ENCODE results near the gene SYNGR1. TPM values are rescaled to one million over a fixed set of nuclear protein-coding genes. Genes with fewer than 3 reads are reported as not detected.

Gene SYNGR1
- total and polyA plus RNA-seq, 12 donors = 29.8 to 85.8 (median 41.6) TPM

GRCh38 chr22:39396797-39397195 is 47.0 kb downstream of the SYNGR1 start:
- no peaks in the 10 kb centered on the region for H3K27me3 ChIP-seq
- intact Hi-C loops (cut with DNase I) = loop anchor here in 1 of 10 donors (5.0 kb wide), 1 partner anchor 121 kb away; no protein-coding TSS in a partner anchor
- H3K36me3 ChIP-seq = peaks cover 0 to 7% (median 0%) of the 10 kb centered on the region in 9 donors
- ATAC-seq = no peak
- DNase-seq = no peak
- no peaks in the 10 kb centered on the region for H3K9me3 ChIP-seq
- H3K4me3 ChIP-seq = no peak overlapping the region
- no peak overlapping the region for H3K27ac ChIP-seq
- WGBS, 2 donors = 77% methylated on average over 3 of the region's 3 CpGs
- no peak for TF ChIP-seq CTCF (IDR thresholded peaks at IDR 0.05)
- H3K4me1 ChIP-seq = peaks cover 0 to 18% (median 16%) of the 10 kb centered on the region in 9 donors

GRCh38 chr22:39401301-39401631 is 51.5 kb downstream of the SYNGR1 start:
- Histone ChIP-seq H3K27me3 (no peaks in the 10 kb centered on the region), H3K9me3 (no peaks in the 10 kb centered on the region), H3K36me3 (peaks cover 0 to 22% (median 0%) of the 10 kb centered on the region in 9 donors), H3K4me1 (peaks cover 0 to 36% (median 22%) of the 10 kb centered on the region in 9 donors), H3K27ac (no peak overlapping the region), H3K4me3 (no peak overlapping the region)
- intact Hi-C loops (cut with DNase I) = loop anchor here in 4 of 10 donors (5.0 to 10.0 kb wide), 4 partner anchors 104 to 126 kb away; partner anchors contain the start of gene MIEF1 (in 1 of the 4)
- no peak for ATAC-seq
- DNase-seq = no peak
- WGBS, 2 donors = 86 to 87% methylated on average over 4 of the region's 4 CpGs
- no peak for TF ChIP-seq CTCF (IDR thresholded peaks at IDR 0.05)

- Histone ChIP-seq H3K4me3 (peak overlapping the region in 4 of 10 donors; percentile 5 to 33 (median 20)), H3K9me3 (no peaks in the 10 kb centered on the region), H3K36me3 (peaks cover 0 to 28% (median 0%) of the 10 kb centered on the region in 9 donors), H3K27ac (peak overlapping the region in 4 of 10 donors; percentile 32 to 41 (median 37)), H3K27me3 (no peaks in the 10 kb centered on the region), H3K4me1 (peaks cover 0 to 48% (median 20%) of the 10 kb centered on the region in 9 donors)
- no peak for DNase-seq
- intact Hi-C loops (cut with DNase I) = loop anchor here in 2 of 10 donors (10.0 kb wide), 2 partner anchors 99 to 109 kb away; partner anchors contain the start of gene MIEF1 (in 1 of the 2)
- peak in 1 of 9 donors; percentile 11 for TF ChIP-seq CTCF (IDR thresholded peaks at IDR 0.05)
- peak in 6 of 8 donors; percentile 47 to 66 (median 59) for ATAC-seq
- 52 to 54% methylated on average over 28 of the region's 28 CpGs for WGBS, 2 donors
Measured at GRCh38 chr22:39405346-39406085, 55.7 kb downstream of the SYNGR1 start.

GRCh38 chr22:39408173-39408572 is 58.4 kb downstream of the SYNGR1 start:
- no peaks in the 10 kb centered on the region for H3K9me3 ChIP-seq
- H3K4me3 ChIP-seq = no peak overlapping the region
- 88 to 92% methylated on average over 11 of the region's 11 CpGs for WGBS, 2 donors
- ATAC-seq = no peak
- no peak for DNase-seq
- peaks cover 0 to 66% (median 12%) of the 10 kb centered on the region in 9 donors for H3K4me1 ChIP-seq
- TF ChIP-seq CTCF (IDR thresholded peaks at IDR 0.05) = no peak
- no peak overlapping the region for H3K27ac ChIP-seq
- peaks cover 0 to 18% (median 0%) of the 10 kb centered on the region in 9 donors for H3K36me3 ChIP-seq
- intact Hi-C loops (cut with DNase I) = loop anchor here in 2 of 10 donors (10.0 kb wide), 2 partner anchors 97 to 107 kb away; partner anchors contain the start of gene MIEF1 (in 1 of the 2)
- no peaks in the 10 kb centered on the region for H3K27me3 ChIP-seq

Measured in heart right ventricle (tissue), 16 donors.